Activated CD4-positive, alpha-beta T cell treated with anti-CD3 and anti-CD28 coated beads, Interleukin-2, amount 50 U/mL, for 24 hours (primary cell): ENCODE results near the gene LZTR1.
A peak's percentile ranks its signal among the peaks of the same experiment; 100 is the strongest.
"Not testable (repeated sequence)": the region's sequence is repeated elsewhere in the genome, so short reads cannot be mapped to it uniquely, and the experiment has no call there.

Source experiments
- DNase-seq, 2 donors: peaks; one replicate each; pipeline ENCODE4 v3.0.0-alpha.2; 2020; ENCODE audit warnings: low read depth in 1 of 2, low spot score in 1 of 2

LZTR1 gene

GRCh38 chr22:20965888-20966855 is 15.9 kb upstream of the LZTR1 start:
- no peak for DNase-seq

- no peak for DNase-seq
Measured at GRCh38 chr22:20966883-20967696, 15.0 kb upstream of the LZTR1 start, which contains the start of gene AIFM3. Gene AIFM3 (plus strand): TSS chr22:20967255. CDS start chr22:20967945, 690 bp downstream.

GRCh38 chr22:20967697-20968211 is 14.3 kb upstream of the LZTR1 start:
- DNase-seq, result no peak

GRCh38 chr22:20968281-20968977 is 13.7 kb upstream of the LZTR1 start:
- DNase-seq, result no peak

GRCh38 chr22:20970939-20971657 is 11.0 kb upstream of the LZTR1 start:
- no peak for DNase-seq

GRCh38 chr22:20972014-20972694 is 9.9 kb upstream of the LZTR1 start:
- not testable (repeated sequence) for DNase-seq

- DNase-seq, result no peak
Measured at GRCh38 chr22:20972933-20973577, 9.0 kb upstream of the LZTR1 start.

- DNase-seq, result no peak
Measured at GRCh38 chr22:20973634-20974286, 8.3 kb upstream of the LZTR1 start.

GRCh38 chr22:20974336-20974955 is 7.7 kb upstream of the LZTR1 start:
- DNase-seq, result no peak

- DNase-seq, result no peak
Measured at GRCh38 chr22:20975541-20976290, 6.4 kb upstream of the LZTR1 start.

GRCh38 chr22:20976291-20976877 is 5.7 kb upstream of the LZTR1 start:
- DNase-seq, result no peak

- no peak for DNase-seq
Measured at GRCh38 chr22:20977019-20977418, 5.1 kb upstream of the LZTR1 start.

- DNase-seq, result no peak
Measured at GRCh38 chr22:20977516-20978170, 4.5 kb upstream of the LZTR1 start.

GRCh38 chr22:20978419-20978818 is 3.7 kb upstream of the LZTR1 start:
- DNase-seq, result no peak

- DNase-seq, result peak; percentile 39 to 60
Measured at GRCh38 chr22:20979243-20979809, 2.8 kb upstream of the LZTR1 start.

GRCh38 chr22:20979940-20980453 is 2.1 kb upstream of the LZTR1 start:
- DNase-seq, result no peak
